Gastroesophageal sphincter (tissue), 4 donors: Measurements from ENCODE around the gene GAS5. TPM values are rescaled to one million over a fixed set of nuclear protein-coding genes. Genes with fewer than 3 reads are reported as not detected.

ENCODE experiments used
- ATAC-seq: fragments of 150-250 bp; one replicate; pipeline ENCODE4 v1.9.1; 2016; ENCODE audit warnings: mild to moderate bottlenecking, moderate library complexity
- H3K27ac ChIP-seq, 4 donors: fragments of 200-600 bp; sonication (generic) in 3 of 4; 1 replicate in 3 of 4; 2 replicates in 1 of 4; pipeline ENCODE4 v1.5.1; 2016 to 2019
- H3K27me3 ChIP-seq: fragments of 200-600 bp; sonication (generic); one replicate; pipeline ENCODE4 v1.5.1; 2019
- H3K36me3 ChIP-seq, 2 donors: fragments of 200-600 bp; sonication (generic); one replicate each; pipeline ENCODE4 v1.5.1; 2019; ENCODE audit warnings: control low read depth in 1 of 2
- H3K4me1 ChIP-seq, 3 donors: fragments of 200-600 bp; sonication (generic); 1 replicate in 2 of 3; 2 replicates in 1 of 3; pipeline ENCODE4 v1.5.1; 2016 to 2019; ENCODE audit warnings: control low read depth in 2 of 3
- H3K4me3 ChIP-seq, 2 donors: fragments of 200-600 bp; sonication (generic); one replicate each; pipeline ENCODE4 v1.5.1; 2019; ENCODE audit warnings: mild to moderate bottlenecking in 1 of 2, moderate library complexity in 1 of 2
- H3K9me3 ChIP-seq, 3 donors: fragments of 200-600 bp; sonication (generic); one replicate each; pipeline ENCODE4 v1.5.1; 2017 to 2019; ENCODE audit warnings: control low read depth in 2 of 3
- EP300 ChIP-seq: sonication (generic); formaldehyde crosslinking; IDR thresholded peaks from one replicate; pipeline ENCODE4 v1.6.1; 2017; ENCODE audit warnings: antibody characterized with exemption, mild to moderate bottlenecking
- POLR2A ChIP-seq, 2 donors: fragments of 450-650 bp; IDR thresholded peaks; one replicate each; pipeline ENCODE4 v1.6.1; 2017; ENCODE audit warnings: antibody characterized with exemption in 2 of 2, mild to moderate bottlenecking in 2 of 2, moderate library complexity in 1 of 2
- POLR2AphosphoS5 ChIP-seq: sonication (generic); formaldehyde crosslinking; IDR thresholded peaks from one replicate; pipeline ENCODE4 v1.6.1; 2017; ENCODE audit warnings: antibody characterized with exemption
- WGBS, 2 donors: methylation state at CpG; one replicate each; pipeline ENCODE4 v1.1.5; 2018; ENCODE audit warnings: low coverage in 1 of 2; 5-methylcytosine and 5-hydroxymethylcytosine counted together
- total RNA-seq, 4 donors: library from RNA; depleted of rRNA; stranded (reverse); fragments of >200 nt; gene quantifications; one replicate each; pipeline ENCODE4 v1.1.0, GENCODE V29; 2016
- TF ChIP-seq, protein P1 (sequence below), 4 experiments: fragments of 200-600 bp in 2 of 4; fragments of 450-650 bp in 2 of 4; sonication (generic) in 1 of 4; IDR thresholded peaks; one replicate each; pipeline ENCODE4 v1.5.1; 2017 to 2019; ENCODE audit warnings: antibody characterized with exemption in 4 of 4, mild to moderate bottlenecking in 2 of 4, moderate library complexity in 2 of 4

The GAS5 gene
- total RNA-seq, 4 donors from 2014 or later: 104 to 330 (median 210) TPM

DNA sequence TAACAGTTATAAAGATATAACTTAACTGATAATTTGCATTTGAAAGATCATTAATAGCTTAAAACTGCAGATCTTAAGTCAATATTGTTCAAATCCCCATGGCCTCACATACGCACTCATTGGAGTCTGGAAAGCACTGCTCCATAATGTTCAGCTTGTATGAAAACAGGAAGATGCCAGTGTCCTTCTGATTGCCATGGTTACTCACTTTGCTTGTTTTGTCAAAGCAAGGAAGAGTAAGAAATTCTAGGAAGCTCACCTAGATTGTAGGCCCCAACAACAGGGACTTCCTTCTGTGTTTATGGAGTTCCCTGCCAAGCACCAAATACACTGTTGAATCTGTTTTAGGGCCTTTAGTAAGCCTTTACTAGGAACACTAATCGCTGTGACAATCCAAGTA lies 10.9 kb downstream of the GAS5 start:
- 86 to 90% methylated on average over 2 of the region's 2 CpGs for WGBS, 2 donors
- ATAC-seq: no peak
- Histone ChIP-seq H3K27me3 (no peaks in the 10 kb centered on the region), H3K4me3 (no peak overlapping the region), H3K36me3 (peaks cover 0 to 87% of the 10 kb centered on the region in 2 donors), H3K9me3 (no peaks in the 10 kb centered on the region), H3K27ac (no peak overlapping the region), H3K4me1 (peaks cover 0 to 14% (median 3%) of the 10 kb centered on the region in 3 donors)
- TF ChIP-seq POLR2A (IDR thresholded peaks at IDR 0.05) (no peak), POLR2AphosphoS5 (no peak), EP300 (no peak)
- TF ChIP-seq, protein P1, sequence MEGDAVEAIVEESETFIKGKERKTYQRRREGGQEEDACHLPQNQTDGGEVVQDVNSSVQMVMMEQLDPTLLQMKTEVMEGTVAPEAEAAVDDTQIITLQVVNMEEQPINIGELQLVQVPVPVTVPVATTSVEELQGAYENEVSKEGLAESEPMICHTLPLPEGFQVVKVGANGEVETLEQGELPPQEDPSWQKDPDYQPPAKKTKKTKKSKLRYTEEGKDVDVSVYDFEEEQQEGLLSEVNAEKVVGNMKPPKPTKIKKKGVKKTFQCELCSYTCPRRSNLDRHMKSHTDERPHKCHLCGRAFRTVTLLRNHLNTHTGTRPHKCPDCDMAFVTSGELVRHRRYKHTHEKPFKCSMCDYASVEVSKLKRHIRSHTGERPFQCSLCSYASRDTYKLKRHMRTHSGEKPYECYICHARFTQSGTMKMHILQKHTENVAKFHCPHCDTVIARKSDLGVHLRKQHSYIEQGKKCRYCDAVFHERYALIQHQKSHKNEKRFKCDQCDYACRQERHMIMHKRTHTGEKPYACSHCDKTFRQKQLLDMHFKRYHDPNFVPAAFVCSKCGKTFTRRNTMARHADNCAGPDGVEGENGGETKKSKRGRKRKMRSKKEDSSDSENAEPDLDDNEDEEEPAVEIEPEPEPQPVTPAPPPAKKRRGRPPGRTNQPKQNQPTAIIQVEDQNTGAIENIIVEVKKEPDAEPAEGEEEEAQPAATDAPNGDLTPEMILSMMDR (IDR thresholded peaks at IDR 0.05): no peak

DNA sequence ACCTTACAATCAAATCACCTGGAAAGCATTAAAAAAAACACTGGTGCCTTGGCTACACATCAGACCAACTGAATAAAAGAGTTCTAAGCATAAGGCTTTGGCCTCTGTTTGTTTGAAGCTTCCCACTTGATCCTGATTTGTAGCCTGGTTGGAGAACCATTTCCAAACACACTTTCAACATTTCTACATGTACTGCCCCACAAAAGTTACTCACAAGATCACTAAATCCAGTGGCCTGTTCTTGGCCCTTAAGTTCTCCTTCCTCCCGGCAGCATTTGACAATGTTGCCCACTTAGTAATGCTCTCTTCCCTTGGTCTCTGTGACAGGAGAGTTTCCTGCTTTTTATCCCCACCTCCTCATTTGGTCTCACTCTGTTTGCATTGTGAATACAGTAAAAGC lies 11.8 kb downstream of the GAS5 start:
- H3K36me3 ChIP-seq: peaks cover 0 to 82% of the 10 kb centered on the region in 2 donors
- ATAC-seq: no peak
- H3K27me3 ChIP-seq: no peaks in the 10 kb centered on the region
- H3K9me3 ChIP-seq: no peaks in the 10 kb centered on the region
- peaks cover 0 to 14% (median 3%) of the 10 kb centered on the region in 3 donors for H3K4me1 ChIP-seq
- H3K4me3 ChIP-seq: no peak overlapping the region
- TF ChIP-seq EP300 (no peak), POLR2A (IDR thresholded peaks at IDR 0.05) (no peak), POLR2AphosphoS5 (no peak)
- TF ChIP-seq, protein P1 (IDR thresholded peaks at IDR 0.05): no peak
- WGBS, 2 donors: 78 to 88% methylated on average over 1 of the region's 1 CpG
- no peak overlapping the region for H3K27ac ChIP-seq

DNA sequence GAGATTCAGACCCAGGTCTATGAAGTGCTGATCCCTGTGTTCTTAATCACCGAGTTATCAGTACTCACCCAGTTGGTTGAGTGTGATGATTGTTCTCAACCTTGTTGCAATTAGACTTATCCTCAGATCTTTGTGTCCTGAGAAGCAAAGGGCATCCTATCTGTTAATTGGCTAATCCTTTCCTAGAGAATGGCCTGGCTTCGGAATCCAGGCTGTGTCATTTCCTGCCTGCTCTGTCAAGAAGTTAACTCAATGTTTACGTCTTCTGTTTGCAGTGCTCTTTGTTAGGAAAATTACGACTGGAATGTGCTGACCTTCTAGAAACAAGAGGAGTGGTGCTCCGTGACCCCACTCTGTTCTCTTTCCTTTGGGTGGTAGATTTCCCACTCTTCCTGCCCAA lies 14.7 kb downstream of the GAS5 start:
- WGBS, 2 donors: 13 to 43% methylated on average over 5 of the region's 5 CpGs
- Histone ChIP-seq H3K36me3 (peaks cover 0 to 71% of the 10 kb centered on the region in 2 donors), H3K9me3 (no peaks in the 10 kb centered on the region), H3K4me1 (peaks cover 0 to 14% (median 3%) of the 10 kb centered on the region in 3 donors), H3K4me3 (no peak overlapping the region), H3K27me3 (no peaks in the 10 kb centered on the region), H3K27ac (peak overlapping the region; percentile 21 to 52 (median 32))
- TF ChIP-seq POLR2AphosphoS5: no peak
- TF ChIP-seq, protein P1 (IDR thresholded peaks at IDR 0.05): no peak
- no peak for TF ChIP-seq EP300
- TF ChIP-seq POLR2A (IDR thresholded peaks at IDR 0.05): no peak
- ATAC-seq: no peak

DNA sequence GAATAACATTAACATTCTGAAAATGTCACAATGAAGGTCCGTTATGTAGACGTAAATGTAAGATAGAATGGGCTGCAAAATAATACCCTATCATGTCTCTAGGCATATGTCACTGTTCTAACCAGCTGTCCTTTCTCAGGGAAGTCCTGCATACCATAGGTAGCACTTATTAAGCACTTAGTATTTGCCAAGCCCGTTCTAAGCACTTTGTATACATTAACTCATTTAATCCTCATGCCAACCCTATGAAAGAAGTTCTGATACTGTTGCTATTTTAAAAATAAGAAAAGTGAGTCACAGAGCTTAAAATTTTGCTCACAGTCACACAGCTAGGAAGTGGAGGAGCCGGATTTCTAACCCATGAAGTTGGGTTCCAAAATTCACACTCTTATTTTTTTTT lies 15.7 kb downstream of the GAS5 start:
- no peaks in the 10 kb centered on the region for H3K27me3 ChIP-seq
- peak overlapping the region in 1 of 4 donors; percentile 52 for H3K27ac ChIP-seq
- ATAC-seq: no peak
- peaks cover 0 to 63% of the 10 kb centered on the region in 2 donors for H3K36me3 ChIP-seq
- no peaks in the 10 kb centered on the region for H3K9me3 ChIP-seq
- H3K4me1 ChIP-seq: peaks cover 0 to 14% (median 3%) of the 10 kb centered on the region in 3 donors
- no peak overlapping the region for H3K4me3 ChIP-seq
- TF ChIP-seq EP300 (no peak), POLR2AphosphoS5 (no peak), POLR2A (IDR thresholded peaks at IDR 0.05) (no peak)
- TF ChIP-seq, protein P1 (IDR thresholded peaks at IDR 0.05): no peak
- WGBS, 2 donors: 27 to 41% methylated on average over 4 of the region's 4 CpGs

DNA sequence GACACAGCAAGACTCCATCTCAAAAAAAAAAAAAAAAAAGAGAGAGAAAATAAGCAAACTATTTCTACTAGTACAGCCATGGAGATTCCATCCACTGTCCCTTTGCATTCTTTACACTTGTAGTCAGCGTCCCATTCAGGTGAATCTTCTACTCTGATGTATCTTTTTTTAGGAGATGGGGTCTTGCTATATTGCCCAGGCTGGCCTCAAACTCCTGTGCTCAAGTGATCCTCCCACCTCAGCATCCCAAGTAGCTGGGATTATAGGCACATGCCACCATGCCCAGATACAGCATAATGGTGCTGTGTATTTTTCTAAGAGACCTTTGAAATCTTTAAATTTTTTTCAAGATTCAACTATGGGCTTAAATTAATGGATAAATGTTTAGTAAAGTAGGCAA lies 35.0 kb downstream of the GAS5 start:
- Histone ChIP-seq H3K27me3 (no peaks in the 10 kb centered on the region), H3K27ac (no peak overlapping the region), H3K9me3 (no peaks in the 10 kb centered on the region), H3K4me3 (no peak overlapping the region), H3K4me1 (no peaks in the 10 kb centered on the region), H3K36me3 (peaks cover 0 to 81% of the 10 kb centered on the region in 2 donors)
- no peak for ATAC-seq
- TF ChIP-seq POLR2AphosphoS5 (no peak), POLR2A (IDR thresholded peaks at IDR 0.05) (no peak), EP300 (no peak)
- TF ChIP-seq, protein P1 (IDR thresholded peaks at IDR 0.05): no peak
- WGBS, 2 donors: 85 to 86% methylated on average over 1 of the region's 1 CpG
